HG03565 (cell line): ENCODE results near the gene LAMP1.
"Not testable (repeated sequence)": the region's sequence is repeated elsewhere in the genome, so short reads cannot be mapped to it uniquely, and the experiment has no call there.

Source experiments
- ATAC-seq: cut with Tn5 transposase; IDR thresholded peaks from one replicate; pipeline ENCODE4 v1.9.1; 2021; ENCODE audit warnings: mild to moderate bottlenecking, moderate library complexity; ENCODE audit not compliant: unreplicated experiment

LAMP1 gene

GRCh38 chr13:113353254-113353653 is 56.2 kb downstream of the LAMP1 start:
- ATAC-seq, result no peak

- ATAC-seq, result no peak
These were observed 58.0 kb downstream of the LAMP1 start for GRCh38 chr13:113354831-113355610.

GRCh38 chr13:113355621-113356020 is 58.6 kb downstream of the LAMP1 start:
- ATAC-seq, result no peak

- no peak for ATAC-seq
These were observed 59.6 kb downstream of the LAMP1 start for GRCh38 chr13:113356596-113356995.

- no peak for ATAC-seq
These were observed 60.5 kb downstream of the LAMP1 start for GRCh38 chr13:113357529-113357928.

- ATAC-seq, result no peak
These were observed 61.7 kb downstream of the LAMP1 start for GRCh38 chr13:113358653-113359190.

GRCh38 chr13:113359571-113359970 is 62.5 kb downstream of the LAMP1 start:
- ATAC-seq, result no peak

GRCh38 chr13:113360446-113360845 is 63.4 kb downstream of the LAMP1 start:
- ATAC-seq, result no peak

- no peak for ATAC-seq
These were observed 64.4 kb downstream of the LAMP1 start for GRCh38 chr13:113361406-113361805.

GRCh38 chr13:113364311-113364889 is 67.4 kb downstream of the LAMP1 start:
- ATAC-seq, result no peak

- no peak for ATAC-seq
These were observed 68.0 kb downstream of the LAMP1 start for GRCh38 chr13:113364901-113365582.

GRCh38 chr13:113365583-113365970 is 68.5 kb downstream of the LAMP1 start:
- no peak for ATAC-seq

- ATAC-seq, result no peak
These were observed 69.0 kb downstream of the LAMP1 start for GRCh38 chr13:113365971-113366588.

- ATAC-seq, result no peak
These were observed 70.1 kb downstream of the LAMP1 start for GRCh38 chr13:113367020-113367560.

- ATAC-seq, result no peak
These were observed 70.7 kb downstream of the LAMP1 start for GRCh38 chr13:113367771-113368170.

GRCh38 chr13:113368353-113368752 is 71.3 kb downstream of the LAMP1 start:
- not testable (repeated sequence) for ATAC-seq

- ATAC-seq, result no peak
These were observed 72.2 kb downstream of the LAMP1 start for GRCh38 chr13:113369189-113369588.

GRCh38 chr13:113369881-113370280 is 72.8 kb downstream of the LAMP1 start:
- ATAC-seq, result no peak

GRCh38 chr13:113371061-113371460 is 74.0 kb downstream of the LAMP1 start:
- ATAC-seq, result no peak

- not testable (repeated sequence) for ATAC-seq
These were observed 74.7 kb downstream of the LAMP1 start for GRCh38 chr13:113371701-113372100.
